ENCODE measurements around the gene PRSS53.

GRCh38 chr16:31094088-31094423 is 5.3 kb upstream of the PRSS53 start:
- no peak for TF ChIP-seq PRDM15 (CRISPR knock-in tag; IDR thresholded peaks at IDR 0.05)
- TF ChIP-seq CTCF (IDR thresholded peaks at IDR 0.05 in 2 of 3, conservative IDR thresholded peaks at IDR 0.05 in 1 of 3; ENCODE audit: control insufficient read depth in 2 of 3, extremely low read depth in 1 of 3, insufficient read depth in 1 of 3, low read depth in 3 of 3, low read length in 3 of 3) = no peak
- no peak for TF ChIP-seq NR2C2 (IDR thresholded peaks at IDR 0.05; ENCODE audit: borderline replicate concordance, control insufficient read depth, insufficient read length, low read depth)
- TF ChIP-seq HCFC1 (IDR thresholded peaks at IDR 0.05; ENCODE audit: low read length) = no peak

Measured in GM12878 (cell line).